ENCODE results near the gene RTN4R. TPM values are rescaled to one million over a fixed set of nuclear protein-coding genes. Genes with fewer than 3 reads are reported as not detected.
"Not testable (repeated sequence)": the region's sequence is repeated elsewhere in the genome, so short reads cannot be mapped to it uniquely, and the experiment has no call there.

Gene RTN4R
- total and polyA plus RNA-seq, 2 experiments from 2014 or later = 10.6 to 38.4 TPM

- H2AFZ ChIP-seq; H3K4me2 ChIP-seq; H3K27me3 Mint-ChIP-seq (ENCODE audit: insufficient read depth, low read depth, poor library complexity); DNase-seq (ENCODE audit: low spot score); H3K4me1 ChIP-seq (ENCODE audit: insufficient read depth); H3K27ac Mint-ChIP-seq; H3K9me3 Mint-ChIP-seq; H3F3A ChIP-seq (replicated peaks; ENCODE audit: low read depth); H3K27ac ChIP-seq (ENCODE audit: low read depth); H3K79me2 ChIP-seq (replicated peaks; ENCODE audit: insufficient read depth); H3K27me3 ChIP-seq (ENCODE audit: insufficient read depth); H4K20me1 ChIP-seq (replicated peaks; ENCODE audit: insufficient read depth); H3K4me1 Mint-ChIP-seq; H3K36me3 Mint-ChIP-seq (ENCODE audit: low read depth); ATAC-seq; H3K4me3 ChIP-seq; H3K36me3 ChIP-seq (ENCODE audit: insufficient read depth); H3K9me2 ChIP-seq (ENCODE audit: insufficient read depth); H3K4me3 Mint-ChIP-seq: not testable (repeated sequence)
These were observed 38.7 kb upstream of the RTN4R start for GRCh38 chr22:20306646-20307447.

GRCh38 chr22:20305894-20306645 lies 38.0 kb upstream of the RTN4R start:
- DNase-seq (ENCODE audit: low spot score) (no peak), ATAC-seq (no peak)
- H3K27ac ChIP-seq (ENCODE audit: low read depth) = no peak overlapping the region
- H3K36me3 ChIP-seq (ENCODE audit: insufficient read depth) = no peaks in the 10 kb centered on the region
- no peaks in the 10 kb centered on the region for H3K79me2 ChIP-seq (replicated peaks; ENCODE audit: insufficient read depth)
- no peak overlapping the region for H3K4me3 ChIP-seq
- Mint-ChIP-seq H3K4me1 (0 out of 3 replicates have a peak, but pooled peaks cover 3% of the 10 kb centered on the region), H3K4me3 (no peak overlapping the region), H3K27ac (no peak overlapping the region), H3K27me3 (ENCODE audit: insufficient read depth, low read depth, poor library complexity) (peaks cover 8% of the 10 kb centered on the region), H3K9me3 (no peaks in the 10 kb centered on the region), H3K36me3 (ENCODE audit: low read depth) (no peaks in the 10 kb centered on the region)
- no peak overlapping the region for H2AFZ ChIP-seq
- H4K20me1 ChIP-seq (replicated peaks; ENCODE audit: insufficient read depth) = no peaks in the 10 kb centered on the region
- no peaks in the 10 kb centered on the region for H3K9me2 ChIP-seq (ENCODE audit: insufficient read depth)
- no peaks in the 10 kb centered on the region for H3F3A ChIP-seq (replicated peaks; ENCODE audit: low read depth)
- H3K4me2 ChIP-seq = no peak overlapping the region
- H3K27me3 ChIP-seq (ENCODE audit: insufficient read depth) = peaks cover 9% of the 10 kb centered on the region
- H3K4me1 ChIP-seq (ENCODE audit: insufficient read depth) = no peaks in the 10 kb centered on the region
- TF ChIP-seq JUNB (IDR thresholded peaks at IDR 0.05; ENCODE audit: unreplicated experiment) (no peak), ZNF331 (CRISPR knock-in tag; IDR thresholded peaks at IDR 0.05; ENCODE audit: low read depth) (no peak), STAT1 (IDR thresholded peaks at IDR 0.05; ENCODE audit: unreplicated experiment) (no peak), ZNF462 (CRISPR knock-in tag; IDR thresholded peaks at IDR 0.05) (no peak), CTCF (conservative IDR thresholded peaks at IDR 0.05; ENCODE audit: low read depth in 2 of 2) (no peak)

GRCh38 chr22:20305230-20305893 lies 37.2 kb upstream of the RTN4R start:
- DNase-seq (ENCODE audit: low spot score); H3K4me3 ChIP-seq; ATAC-seq; H4K20me1 ChIP-seq (replicated peaks; ENCODE audit: insufficient read depth); H3K4me1 ChIP-seq (ENCODE audit: insufficient read depth); H3K4me2 ChIP-seq; H3K27ac Mint-ChIP-seq; H3K36me3 ChIP-seq (ENCODE audit: insufficient read depth); H3K4me3 Mint-ChIP-seq; H3K27ac ChIP-seq (ENCODE audit: low read depth); H3K4me1 Mint-ChIP-seq; H3K9me3 Mint-ChIP-seq; H3K36me3 Mint-ChIP-seq (ENCODE audit: low read depth); H3F3A ChIP-seq (replicated peaks; ENCODE audit: low read depth); H3K9me2 ChIP-seq (ENCODE audit: insufficient read depth); H2AFZ ChIP-seq; H3K79me2 ChIP-seq (replicated peaks; ENCODE audit: insufficient read depth): not testable (repeated sequence)
- peaks cover 16% of the 10 kb centered on the region for H3K27me3 Mint-ChIP-seq (ENCODE audit: insufficient read depth, low read depth, poor library complexity)
- H3K27me3 ChIP-seq (ENCODE audit: insufficient read depth) = peaks cover 16% of the 10 kb centered on the region
